ENCODE results near the gene ERO1B.
"Not testable (repeated sequence)": the region's sequence is repeated elsewhere in the genome, so short reads cannot be mapped to it uniquely, and the experiment has no call there.

ERO1B gene

DNA sequence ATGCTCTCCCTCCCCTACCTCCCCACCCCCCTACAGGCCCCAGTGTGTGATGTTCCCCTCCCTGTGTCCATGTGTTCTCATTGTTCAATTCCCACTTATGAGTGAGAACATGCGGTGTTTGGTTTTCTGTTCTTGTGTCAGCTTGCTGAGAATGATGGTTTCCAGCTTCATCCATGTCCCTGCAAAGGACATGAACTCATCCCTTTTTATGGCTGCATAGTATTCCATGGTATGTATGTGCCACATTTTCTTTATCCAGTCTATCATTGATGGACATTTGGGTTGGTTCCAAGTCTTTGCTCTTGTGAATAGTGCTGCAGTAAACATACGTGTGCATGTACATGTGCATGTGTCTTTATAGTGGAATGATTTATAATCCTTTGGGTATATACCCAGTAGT, 95.3 kb downstream of the ERO1B start:
- not testable (repeated sequence) for DNase-seq (ENCODE audit: low read depth)

DNA sequence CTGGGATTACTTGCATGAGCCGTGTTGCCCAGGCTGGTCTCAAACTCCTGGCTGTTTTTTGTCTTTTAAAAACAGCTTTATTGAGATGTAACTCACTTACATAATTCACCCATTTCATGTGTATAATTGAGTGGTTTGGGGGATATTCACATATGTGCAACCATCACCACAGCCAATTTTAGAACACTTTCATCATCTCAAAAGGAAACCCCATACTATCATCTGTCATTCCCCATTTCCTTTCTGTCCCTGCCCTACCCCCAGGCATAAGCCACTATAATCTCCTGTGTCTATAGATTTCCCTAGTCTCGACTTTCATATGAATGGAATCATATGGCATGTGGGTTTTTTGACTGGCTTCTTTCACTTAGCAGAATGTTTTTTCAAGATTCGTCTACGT, 96.1 kb downstream of the ERO1B start:
- no peak for DNase-seq (ENCODE audit: low read depth)

- DNase-seq (ENCODE audit: low read depth), result no peak
Observed at GRCh38 chr1:236181059-236181458, 100.7 kb downstream of the ERO1B start.

- DNase-seq (ENCODE audit: low read depth), result no peak
Observed at GRCh38 chr1:236179634-236180033, 102.1 kb downstream of the ERO1B start.

- DNase-seq (ENCODE audit: low read depth), result no peak
Observed at GRCh38 chr1:236176337-236177336, 105.1 kb downstream of the ERO1B start.

- DNase-seq (ENCODE audit: low read depth), result no peak
Observed at GRCh38 chr1:236175642-236176336, 106.0 kb downstream of the ERO1B start.

DNA sequence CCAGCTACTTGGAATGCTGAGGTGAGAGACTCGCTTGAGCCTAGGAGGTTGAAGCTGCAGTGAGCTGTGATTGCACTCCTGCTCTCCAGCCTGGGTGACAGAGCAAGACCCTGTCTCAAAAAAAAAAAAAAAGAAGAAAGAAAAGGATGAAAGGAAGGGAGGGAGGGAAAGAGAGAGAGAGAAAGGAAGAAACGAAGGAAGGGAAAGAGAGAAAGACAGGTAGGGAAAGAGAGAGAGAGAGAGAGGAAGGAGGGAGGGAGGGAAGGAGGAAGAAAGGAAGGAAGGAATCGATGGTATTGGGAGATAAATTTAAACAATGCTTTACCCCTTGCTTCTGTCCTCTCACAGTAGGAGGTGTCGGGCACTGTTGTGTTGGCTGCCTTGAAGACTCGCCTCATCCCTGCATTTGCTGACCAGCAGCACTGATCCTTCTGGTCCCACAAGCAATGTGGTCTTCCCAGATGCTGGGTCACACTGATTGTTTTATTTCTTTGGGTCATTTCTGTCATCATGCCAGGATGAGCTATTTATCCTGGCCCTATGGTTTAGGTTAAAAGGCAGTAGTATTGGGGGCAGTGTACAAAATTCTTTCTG, 108.5 kb downstream of the ERO1B start:
- DNase-seq (ENCODE audit: low read depth), result no peak

DNA sequence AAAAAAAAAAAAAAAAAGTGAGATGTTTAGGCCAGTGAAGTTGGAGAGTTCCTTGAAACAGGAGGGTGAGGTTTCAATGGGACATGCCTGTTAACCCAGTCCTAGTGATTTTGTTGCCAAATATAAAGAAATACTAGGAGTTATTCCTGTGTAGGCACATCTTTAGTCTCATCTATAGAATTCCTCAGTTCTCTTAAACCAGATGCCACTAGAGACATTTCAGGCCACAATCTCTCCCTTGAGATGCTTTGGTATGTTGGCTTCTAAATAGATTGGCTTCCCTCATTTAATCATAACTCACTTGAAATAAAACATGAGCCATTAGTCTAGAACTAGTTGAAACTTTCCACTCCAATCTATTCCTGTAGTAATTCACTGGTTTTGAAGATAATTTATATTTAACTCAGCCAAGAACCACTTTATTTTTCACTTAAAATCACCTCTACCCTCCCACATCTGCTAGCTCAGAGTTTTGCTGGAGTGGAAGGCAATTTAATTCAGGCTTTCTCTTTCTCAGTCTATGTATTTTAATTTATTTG, 109.6 kb downstream of the ERO1B start:
- no peak for DNase-seq (ENCODE audit: low read depth)

DNA sequence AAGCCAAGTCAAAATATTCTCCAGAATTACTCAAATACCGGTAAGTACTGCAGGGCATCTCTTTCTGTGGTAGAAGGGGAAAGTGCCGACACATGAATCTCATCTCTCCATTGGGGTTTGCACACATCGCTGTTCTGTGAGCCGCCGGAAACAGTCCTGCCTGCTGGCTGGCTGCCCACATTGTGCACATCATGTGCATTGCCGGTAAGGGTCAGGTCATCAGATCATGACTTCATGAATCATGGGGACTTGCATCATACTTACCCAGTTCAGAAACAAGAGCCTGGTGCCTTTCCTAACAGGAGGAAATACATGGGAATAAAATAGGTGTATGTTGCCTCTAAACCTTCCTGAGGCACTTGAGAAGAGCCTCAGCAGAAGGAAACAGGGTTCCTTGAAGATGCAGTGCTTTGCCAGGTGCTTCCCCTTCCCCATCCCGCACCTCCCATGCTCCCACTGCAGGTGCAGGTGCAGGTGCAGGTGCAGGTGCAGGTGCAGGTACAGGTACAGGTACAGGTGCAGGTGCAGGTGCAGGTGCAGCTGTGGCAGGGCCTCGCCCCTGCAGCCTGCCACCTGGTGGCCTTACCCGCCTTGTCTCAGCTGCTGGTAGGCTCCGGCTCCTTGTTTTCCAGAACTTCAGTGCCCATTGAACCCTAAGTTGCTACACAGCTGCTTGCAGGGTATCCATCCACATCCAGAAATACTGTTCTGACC, 112.9 kb downstream of the ERO1B start:
- DNase-seq (ENCODE audit: low read depth), result no peak

DNA sequence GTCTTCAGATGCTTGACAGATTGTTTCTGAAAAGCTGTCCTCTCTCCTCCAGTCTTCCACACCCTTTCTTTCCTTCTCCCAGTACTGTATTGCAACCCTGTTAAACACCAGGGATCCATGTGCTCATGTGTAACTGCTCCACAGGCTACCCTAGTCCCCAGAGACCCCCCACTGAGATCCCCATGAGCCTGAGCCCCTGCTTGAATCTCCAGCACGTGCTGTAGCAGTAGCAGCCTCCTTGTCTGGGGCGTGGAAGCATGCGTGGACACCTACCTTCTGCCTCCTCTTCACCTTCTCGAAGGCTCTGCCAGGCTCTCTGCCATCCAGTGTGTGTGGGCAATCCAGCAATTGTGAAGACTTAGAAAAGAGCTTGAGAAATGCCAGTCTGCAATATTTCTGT, 114.2 kb downstream of the ERO1B start:
- DNase-seq (ENCODE audit: low read depth), result no peak

GRCh38 chr1:236167154-236167553, 114.6 kb downstream of the ERO1B start:
- no peak for DNase-seq (ENCODE audit: low read depth)

- no peak for DNase-seq (ENCODE audit: low read depth)
Observed at GRCh38 chr1:236166041-236166440, 115.7 kb downstream of the ERO1B start.
